Activated effector memory CD4-positive, alpha-beta T cell treated with anti-CD3 and anti-CD28 coated beads, Interleukin-2, amount 50 U/mL, for 16 hours (primary cell): ENCODE measurements around the gene ALB.

Source experiments
- DNase-seq: peaks from one replicate; pipeline ENCODE4 v3.0.0-alpha.2; 2020

The ALB gene

GRCh38 chr4:73452953-73453700, 49.0 kb downstream of the ALB start:
- DNase-seq: no peak

GRCh38 chr4:73453701-73454005, 49.6 kb downstream of the ALB start:
- no peak for DNase-seq

- no peak for DNase-seq
Observed at GRCh38 chr4:73454920-73455319, 50.8 kb downstream of the ALB start.

- no peak for DNase-seq
Observed at GRCh38 chr4:73456177-73457022, 52.3 kb downstream of the ALB start.

- DNase-seq: no peak
Observed at GRCh38 chr4:73458184-73459047, 54.3 kb downstream of the ALB start.

GRCh38 chr4:73459048-73459421, 54.9 kb downstream of the ALB start:
- DNase-seq: no peak

- no peak for DNase-seq
Observed at GRCh38 chr4:73460913-73461522, 56.9 kb downstream of the ALB start.

GRCh38 chr4:73468170-73468569, 64.1 kb downstream of the ALB start:
- no peak for DNase-seq

GRCh38 chr4:73470728-73471127, 66.6 kb downstream of the ALB start:
- DNase-seq: no peak
